IPS-20b (cell line): Measurements from ENCODE around the gene SLC25A48.
"Not testable (repeated sequence)": the region's sequence is repeated elsewhere in the genome, so short reads cannot be mapped to it uniquely, and the experiment has no call there.

Experiments used
- H3K27ac ChIP-seq: one replicate; pipeline ENCODE4 v1.5.1; 2013; ENCODE audit warnings: low read length
- H3K27me3 ChIP-seq: 2 replicates; pipeline ENCODE4 v1.6.1; 2013; ENCODE audit warnings: mild to moderate bottlenecking, low read length, inconsistent platforms; ENCODE audit not compliant: insufficient read depth
- H3K36me3 ChIP-seq: 2 replicates; pipeline ENCODE4 v1.6.1; 2013; ENCODE audit warnings: low read depth, mild to moderate bottlenecking, inconsistent platforms, low read length, moderate library complexity; ENCODE audit not compliant: insufficient read depth
- H3K4me1 ChIP-seq: 2 replicates; pipeline ENCODE4 v1.6.1; 2013; ENCODE audit warnings: mild to moderate bottlenecking, control low read depth, inconsistent platforms, low read length, moderate library complexity; ENCODE audit not compliant: insufficient read depth
- H3K4me3 ChIP-seq: 2 replicates; pipeline ENCODE4 v1.5.1; 2013; ENCODE audit warnings: mild to moderate bottlenecking, low read length, inconsistent platforms
- H3K9ac ChIP-seq: 2 replicates; pipeline ENCODE4 v1.6.1; 2013; ENCODE audit warnings: low read depth, mild to moderate bottlenecking, inconsistent platforms, low read length, moderate library complexity
- H3K9me3 ChIP-seq: 2 replicates; pipeline ENCODE4 v1.6.1; 2013; ENCODE audit warnings: mild to moderate bottlenecking, low read depth, low read length, inconsistent platforms; ENCODE audit not compliant: insufficient read depth

The SLC25A48 gene

DNA sequence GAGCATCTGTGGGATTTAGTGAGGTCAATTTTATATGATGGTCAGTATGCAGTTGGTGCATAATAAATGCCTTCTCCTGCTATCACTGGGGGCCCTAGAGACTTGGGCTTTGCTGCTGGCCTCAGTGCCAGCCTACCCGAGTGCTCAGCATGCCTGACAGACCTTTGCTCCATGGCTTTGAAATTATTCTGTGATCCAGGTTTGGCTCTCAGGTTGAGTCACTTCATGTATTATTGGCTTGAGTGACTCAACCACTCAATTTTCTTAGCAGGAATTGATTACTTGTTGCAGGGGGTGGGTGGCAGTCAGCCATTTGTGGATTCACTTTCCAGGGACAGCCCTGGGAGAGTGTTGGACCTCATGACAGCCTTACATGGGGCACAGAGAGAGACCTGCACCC lies 13.5 kb downstream of the SLC25A48 start:
- Histone ChIP-seq H3K36me3 (no peaks in the 10 kb centered on the region), H3K27me3 (no peaks in the 10 kb centered on the region), H3K4me3 (no peak overlapping the region), H3K9ac (no peak overlapping the region), H3K27ac (no peak overlapping the region), H3K4me1 (no peaks in the 10 kb centered on the region), H3K9me3 (no peaks in the 10 kb centered on the region)

DNA sequence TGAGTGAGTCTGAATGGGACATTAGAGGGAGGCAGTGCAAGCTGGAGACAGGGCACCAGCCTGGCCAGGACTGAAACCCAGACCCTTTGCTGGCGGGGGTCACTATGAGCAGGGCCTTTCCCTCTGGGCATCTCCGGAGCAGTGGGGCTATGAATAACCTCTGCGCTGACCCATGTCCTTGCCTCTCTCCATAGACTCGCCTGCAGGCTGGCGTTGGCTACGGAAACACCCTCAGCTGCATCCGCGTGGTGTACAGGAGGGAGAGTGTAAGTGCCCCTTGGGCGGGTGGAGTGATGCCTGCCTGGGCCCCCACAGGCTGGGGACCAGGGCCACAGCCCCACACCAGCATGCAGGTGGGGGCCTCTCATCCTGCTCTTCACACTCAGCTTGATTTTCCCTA lies 15.8 kb downstream of the SLC25A48 start:
- no peak overlapping the region for H3K4me3 ChIP-seq

DNA sequence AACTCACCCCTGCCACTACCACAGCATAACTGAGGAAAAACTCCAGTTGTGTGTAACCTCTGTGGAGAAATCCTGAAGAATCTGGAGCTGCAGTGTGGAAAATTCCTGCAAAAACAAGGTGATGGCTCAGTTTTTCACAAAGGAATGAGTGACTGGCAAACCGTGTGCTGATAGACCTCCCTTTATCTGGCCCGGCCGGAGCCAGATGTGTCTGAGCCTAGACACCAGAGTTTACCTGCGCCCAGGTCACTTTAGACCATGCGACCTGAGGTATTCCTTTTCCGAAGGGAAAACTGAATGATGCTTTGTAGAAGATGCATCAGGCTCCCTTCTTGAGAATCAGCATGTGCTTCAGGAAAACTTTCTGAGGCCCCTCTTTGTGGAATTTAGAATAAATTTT lies 16.2 kb downstream of the SLC25A48 start:
- Histone ChIP-seq H3K4me1 (no peaks in the 10 kb centered on the region), H3K36me3 (no peaks in the 10 kb centered on the region), H3K4me3 (no peak overlapping the region), H3K9me3 (no peaks in the 10 kb centered on the region; the same call in 1 of the 2 replicates), H3K27me3 (no peaks in the 10 kb centered on the region), H3K27ac (no peak overlapping the region), H3K9ac (no peak overlapping the region)

More for the DNA sequence above, 15.8 kb downstream of the SLC25A48 start:
- Histone ChIP-seq H3K36me3 (no peaks in the 10 kb centered on the region), H3K9me3 (no peaks in the 10 kb centered on the region; the same call in 1 of the 2 replicates), H3K4me1 (no peaks in the 10 kb centered on the region), H3K27me3 (no peaks in the 10 kb centered on the region), H3K9ac (no peak overlapping the region), H3K27ac (no peak overlapping the region)

DNA sequence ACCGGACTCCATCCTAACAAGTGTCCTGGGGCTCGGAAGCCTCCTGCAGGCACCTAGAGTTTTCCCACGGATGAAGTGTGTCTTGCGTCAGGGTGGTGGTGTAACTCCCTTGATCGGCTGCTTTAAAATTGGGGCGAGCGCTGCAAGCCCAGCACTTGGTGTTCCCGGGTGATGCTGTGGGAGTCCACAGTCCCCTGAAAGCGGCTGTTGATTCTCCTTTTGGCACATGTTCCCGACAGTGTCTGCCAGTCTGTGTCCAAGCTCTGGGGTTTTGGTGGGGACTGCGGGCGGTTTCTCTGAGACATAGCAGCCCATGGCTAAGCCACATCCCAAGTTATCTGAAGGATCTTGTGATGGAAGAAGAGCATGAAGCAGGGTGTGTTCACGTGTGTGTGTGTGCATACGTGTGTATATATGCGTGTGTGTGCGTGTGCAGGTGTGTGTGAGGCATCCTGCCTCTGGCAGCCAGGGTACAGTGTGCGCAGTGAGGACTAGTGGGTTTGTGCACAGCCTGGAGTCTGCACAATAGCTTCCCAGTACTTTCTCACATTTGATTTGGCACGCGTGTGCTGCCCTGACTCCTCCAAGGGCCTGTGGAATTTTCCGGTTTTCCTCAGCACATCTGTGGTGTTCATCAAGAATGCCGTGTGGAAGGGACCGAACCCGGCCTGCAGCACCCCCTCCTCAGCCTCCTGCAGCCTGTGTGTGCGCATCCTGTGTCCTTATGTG lies 16.9 kb downstream of the SLC25A48 start:
- H3K27me3 ChIP-seq = no peaks in the 10 kb centered on the region
- no peak overlapping the region for H3K4me3 ChIP-seq

DNA sequence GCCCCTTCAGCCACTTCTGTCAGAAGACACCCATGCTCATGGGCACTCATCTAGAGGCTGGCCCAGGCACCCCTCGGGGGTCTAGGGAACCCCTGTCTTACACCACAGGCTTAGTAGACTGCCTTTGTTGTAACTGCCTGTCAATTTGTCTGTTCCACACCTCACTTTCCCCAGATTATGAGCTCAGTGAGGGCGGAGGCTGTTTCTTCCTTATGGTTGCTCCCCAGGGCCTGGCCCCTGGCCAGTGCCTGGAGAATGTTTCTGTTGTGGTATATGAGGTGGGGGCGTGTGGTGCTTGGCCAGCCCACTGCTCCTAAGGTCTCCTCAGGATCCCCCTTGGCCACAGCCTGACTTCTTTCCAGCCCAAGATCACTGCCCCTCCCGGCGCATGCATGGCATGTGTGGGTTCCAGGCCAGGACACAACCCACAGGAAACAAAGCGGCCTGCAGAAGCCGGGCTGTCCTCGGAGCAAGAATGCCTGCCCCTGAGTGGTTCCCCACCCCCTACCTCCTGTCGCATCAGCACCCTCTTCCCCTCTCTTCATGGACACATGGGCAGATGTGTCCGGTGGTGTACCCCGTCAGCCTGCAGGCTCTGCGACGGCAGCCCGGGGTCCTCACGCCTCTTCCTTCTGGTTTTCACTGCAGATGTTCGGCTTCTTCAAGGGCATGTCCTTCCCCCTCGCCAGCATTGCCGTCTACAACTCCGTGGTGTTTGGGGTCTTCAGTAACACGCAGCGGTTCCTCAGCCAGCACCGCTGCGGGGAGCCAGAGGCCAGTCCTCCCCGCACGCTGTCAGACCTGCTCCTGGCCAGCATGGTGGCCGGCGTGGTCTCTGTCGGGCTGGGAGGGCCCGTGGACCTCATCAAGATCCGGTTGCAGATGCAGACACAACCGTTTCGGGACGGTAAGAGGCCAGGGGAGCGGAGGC lies 17.7 kb downstream of the SLC25A48 start:
- H3K9me3 ChIP-seq = no peaks in the 10 kb centered on the region; the same call in 1 of the 2 replicates
- no peaks in the 10 kb centered on the region for H3K27me3 ChIP-seq
- H3K4me1 ChIP-seq = no peaks in the 10 kb centered on the region
- no peak overlapping the region for H3K4me3 ChIP-seq
- no peaks in the 10 kb centered on the region for H3K36me3 ChIP-seq
- H3K27ac ChIP-seq = no peak overlapping the region
- H3K9ac ChIP-seq = no peak overlapping the region

More for the DNA sequence above, 16.9 kb downstream of the SLC25A48 start:
- Histone ChIP-seq H3K27ac (no peak overlapping the region), H3K9me3 (no peaks in the 10 kb centered on the region; the same call in 1 of the 2 replicates), H3K4me1 (no peaks in the 10 kb centered on the region), H3K36me3 (no peaks in the 10 kb centered on the region), H3K9ac (no peak overlapping the region)

DNA sequence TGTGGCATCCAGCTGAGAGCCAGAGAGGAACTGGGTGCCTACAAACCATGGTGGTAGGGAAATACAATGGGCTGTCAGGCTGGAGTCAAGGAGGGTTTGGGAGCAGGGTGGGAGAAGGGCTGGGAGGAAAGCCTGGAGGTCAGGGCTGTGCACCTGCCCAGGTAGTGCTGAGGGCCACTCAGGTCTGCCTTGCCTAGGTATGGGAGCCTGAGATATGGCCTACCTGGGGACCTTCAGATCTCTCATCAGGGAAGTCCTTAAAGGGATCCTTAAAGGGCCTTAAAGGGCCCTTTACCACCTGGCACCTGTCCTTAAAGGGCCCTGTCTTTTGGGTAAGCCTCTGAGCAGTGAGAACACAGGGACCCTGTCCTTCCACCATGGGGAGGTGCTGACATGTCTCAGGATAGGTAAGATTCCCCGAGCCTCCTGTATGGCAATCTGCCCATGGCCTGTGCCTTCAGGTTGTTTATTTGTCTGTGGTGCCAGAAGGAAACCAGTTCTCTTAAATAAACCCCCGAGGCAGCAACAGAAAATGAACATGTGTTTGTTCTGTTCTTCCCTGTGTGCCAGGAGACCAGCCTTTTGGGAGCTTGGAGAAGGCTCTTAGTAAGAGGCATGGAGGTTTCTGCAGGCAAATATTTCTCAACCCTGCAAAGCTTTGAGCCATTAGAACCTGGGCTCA lies 23.3 kb downstream of the SLC25A48 start:
- Histone ChIP-seq H3K27ac (no peak overlapping the region), H3K4me3 (no peak overlapping the region), H3K9ac (no peak overlapping the region), H3K27me3 (no peaks in the 10 kb centered on the region), H3K36me3 (no peaks in the 10 kb centered on the region), H3K9me3 (no peaks in the 10 kb centered on the region; the same call in 1 of the 2 replicates), H3K4me1 (no peaks in the 10 kb centered on the region)

DNA sequence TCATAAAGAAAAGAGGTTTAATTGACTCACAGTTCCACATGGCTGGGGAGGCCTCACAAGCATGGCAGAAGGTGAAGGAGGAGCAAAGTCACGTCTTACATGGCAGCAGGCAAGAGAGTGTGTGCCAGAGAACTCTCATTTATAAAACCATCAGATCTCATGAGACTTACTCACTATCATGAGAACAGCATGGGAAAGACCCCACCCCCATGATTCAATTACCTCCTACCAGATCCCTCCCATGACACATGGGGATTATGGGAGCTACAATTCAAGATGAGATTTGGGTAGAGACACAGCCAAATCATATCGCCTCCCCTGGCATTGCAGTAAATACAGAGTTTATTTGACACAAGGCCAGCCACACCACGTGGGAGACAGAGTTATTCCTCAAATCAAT lies 24.7 kb downstream of the SLC25A48 start:
- not testable (repeated sequence) for H3K4me1 ChIP-seq, H3K9ac ChIP-seq, H3K4me3 ChIP-seq, H3K9me3 ChIP-seq, H3K27me3 ChIP-seq, H3K27ac ChIP-seq, H3K36me3 ChIP-seq

DNA sequence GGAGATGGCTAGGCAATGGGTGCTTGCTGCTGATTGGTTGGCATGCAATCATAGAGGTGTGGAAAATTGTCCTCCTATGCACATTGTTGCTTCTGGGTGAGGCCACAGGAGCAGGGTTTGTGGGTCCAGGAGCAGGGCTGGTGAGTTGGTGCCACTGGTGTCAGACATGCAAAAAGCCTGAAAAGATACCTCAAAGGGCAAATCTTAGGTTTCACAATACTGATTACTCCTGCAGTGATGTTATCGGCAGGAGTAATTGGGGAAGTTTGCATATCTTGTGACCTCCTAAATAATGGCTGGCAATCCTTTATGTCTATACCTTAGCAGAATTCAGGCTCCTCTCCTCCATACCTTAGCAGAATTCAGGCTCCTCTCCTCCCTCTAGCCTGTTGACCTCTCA lies 25.2 kb downstream of the SLC25A48 start:
- Histone ChIP-seq H3K27me3 (no peaks in the 10 kb centered on the region; the same call in 1 of the 2 replicates), H3K27ac (no peak overlapping the region), H3K4me1 (no peaks in the 10 kb centered on the region), H3K9ac (no peak overlapping the region), H3K9me3 (no peaks in the 10 kb centered on the region), H3K36me3 (no peaks in the 10 kb centered on the region), H3K4me3 (no peak overlapping the region)

DNA sequence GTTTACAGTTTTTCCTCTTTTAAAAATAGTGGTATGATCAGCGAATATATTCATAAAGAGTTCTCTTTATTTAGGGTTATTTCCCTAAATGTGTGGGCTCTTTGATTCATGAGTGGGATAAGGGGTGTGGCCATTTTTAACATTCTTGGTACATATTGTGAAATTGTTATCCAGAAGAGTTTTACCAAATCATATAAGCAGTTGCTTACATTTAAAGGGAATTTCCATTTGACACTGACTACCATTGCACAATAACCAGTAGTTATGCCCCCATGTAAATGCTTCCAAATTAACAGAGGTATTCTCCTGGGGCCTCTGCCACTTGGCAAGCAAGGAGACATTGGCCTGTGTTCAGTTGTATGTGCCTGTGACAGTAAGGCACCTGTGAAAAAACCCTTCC lies 27.2 kb downstream of the SLC25A48 start:
- H3K9me3 ChIP-seq = no peaks in the 10 kb centered on the region
- H3K4me1 ChIP-seq = no peaks in the 10 kb centered on the region
- H3K36me3 ChIP-seq = no peaks in the 10 kb centered on the region
- H3K9ac ChIP-seq = no peak overlapping the region
- H3K4me3 ChIP-seq = no peak overlapping the region
- H3K27ac ChIP-seq = no peak overlapping the region
- no peaks in the 10 kb centered on the region; the same call in 1 of the 2 replicates for H3K27me3 ChIP-seq

DNA sequence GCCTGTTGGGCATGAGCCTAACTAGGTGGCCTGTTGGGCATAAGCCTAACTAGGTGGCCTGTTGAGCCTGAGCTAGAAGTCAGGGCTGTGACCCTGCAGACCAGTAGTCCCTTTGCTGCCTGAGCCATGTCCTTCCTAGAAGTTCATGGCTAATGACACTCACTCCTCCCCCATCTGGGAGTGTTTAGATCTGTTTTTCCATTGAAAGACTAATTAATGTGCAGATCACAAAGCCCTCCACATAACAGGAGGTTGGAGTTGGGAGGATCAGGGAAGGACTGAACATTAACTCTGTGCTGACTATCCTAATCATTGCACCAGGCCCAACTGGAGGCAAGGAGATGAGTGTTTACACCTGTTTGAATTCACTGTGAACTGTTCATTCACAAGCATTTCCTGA lies 27.6 kb downstream of the SLC25A48 start:
- Histone ChIP-seq H3K4me1 (no peaks in the 10 kb centered on the region), H3K27ac (no peak overlapping the region), H3K9ac (no peak overlapping the region), H3K9me3 (no peaks in the 10 kb centered on the region), H3K36me3 (no peaks in the 10 kb centered on the region), H3K4me3 (no peak overlapping the region), H3K27me3 (no peaks in the 10 kb centered on the region; the same call in 1 of the 2 replicates)

DNA sequence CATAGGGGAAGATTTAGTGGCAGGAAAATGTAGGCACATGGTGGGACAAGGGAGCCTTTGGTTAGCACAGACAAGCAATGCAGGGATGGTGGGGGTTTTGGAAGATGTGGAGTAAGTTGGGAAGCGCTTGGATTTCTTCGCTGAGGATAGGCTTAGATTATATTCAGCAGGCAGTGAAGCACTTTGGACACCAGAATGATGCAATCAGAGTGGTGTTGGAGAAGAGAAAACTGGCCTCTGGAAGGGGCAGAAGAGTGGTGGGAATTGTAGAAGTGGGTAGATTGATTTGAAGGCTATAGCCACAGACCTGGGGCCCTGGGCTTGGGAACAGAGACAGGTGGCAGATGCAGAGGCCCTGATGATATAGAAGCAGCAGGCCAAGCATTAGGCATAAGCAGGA lies 28.3 kb downstream of the SLC25A48 start:
- no peaks in the 10 kb centered on the region for H3K4me1 ChIP-seq
- H3K36me3 ChIP-seq = no peaks in the 10 kb centered on the region
- H3K4me3 ChIP-seq = no peak overlapping the region
- H3K27me3 ChIP-seq = no peaks in the 10 kb centered on the region; the same call in 1 of the 2 replicates
- no peak overlapping the region for H3K27ac ChIP-seq
- H3K9ac ChIP-seq = no peak overlapping the region
- H3K9me3 ChIP-seq = no peaks in the 10 kb centered on the region
